Measurements from ENCODE around the gene NRP1.

DNA sequence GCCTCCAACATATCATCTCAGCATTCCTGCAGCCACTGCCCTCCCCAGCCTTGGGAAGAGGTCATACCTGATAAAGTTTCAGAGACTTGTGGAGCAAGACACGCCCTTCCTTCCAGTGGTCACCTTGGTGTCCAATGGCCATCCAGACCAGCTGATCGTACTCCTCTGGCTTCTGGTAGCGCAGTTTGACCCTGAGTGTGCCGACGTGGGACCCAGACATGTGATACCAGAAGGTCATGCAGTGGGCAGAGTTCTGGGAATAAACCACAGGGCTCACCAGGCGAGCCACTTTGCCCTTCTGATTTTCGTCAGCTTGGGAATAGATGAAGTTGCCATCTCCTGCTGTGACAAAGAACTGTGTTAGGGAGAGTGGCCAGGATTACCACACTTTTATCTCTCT, 148.3 kb downstream of the NRP1 start:
- TF ChIP-seq, protein P1, sequence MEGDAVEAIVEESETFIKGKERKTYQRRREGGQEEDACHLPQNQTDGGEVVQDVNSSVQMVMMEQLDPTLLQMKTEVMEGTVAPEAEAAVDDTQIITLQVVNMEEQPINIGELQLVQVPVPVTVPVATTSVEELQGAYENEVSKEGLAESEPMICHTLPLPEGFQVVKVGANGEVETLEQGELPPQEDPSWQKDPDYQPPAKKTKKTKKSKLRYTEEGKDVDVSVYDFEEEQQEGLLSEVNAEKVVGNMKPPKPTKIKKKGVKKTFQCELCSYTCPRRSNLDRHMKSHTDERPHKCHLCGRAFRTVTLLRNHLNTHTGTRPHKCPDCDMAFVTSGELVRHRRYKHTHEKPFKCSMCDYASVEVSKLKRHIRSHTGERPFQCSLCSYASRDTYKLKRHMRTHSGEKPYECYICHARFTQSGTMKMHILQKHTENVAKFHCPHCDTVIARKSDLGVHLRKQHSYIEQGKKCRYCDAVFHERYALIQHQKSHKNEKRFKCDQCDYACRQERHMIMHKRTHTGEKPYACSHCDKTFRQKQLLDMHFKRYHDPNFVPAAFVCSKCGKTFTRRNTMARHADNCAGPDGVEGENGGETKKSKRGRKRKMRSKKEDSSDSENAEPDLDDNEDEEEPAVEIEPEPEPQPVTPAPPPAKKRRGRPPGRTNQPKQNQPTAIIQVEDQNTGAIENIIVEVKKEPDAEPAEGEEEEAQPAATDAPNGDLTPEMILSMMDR (IDR thresholded peaks at IDR 0.05): no peak
- TF ChIP-seq POLR2A (IDR thresholded peaks at IDR 0.05) (no peak), EP300 (IDR thresholded peaks at IDR 0.05) (no peak)
